NAMALWA (cell line): ENCODE results near the gene C16orf78.

Source experiments
- DNase-seq: peaks from one replicate; pipeline ENCODE4 v3.0.0-alpha.2; 2015; ENCODE audit warnings: low spot score

Gene C16orf78

GRCh38 chr16:49431591-49432290 lies 58.1 kb downstream of the C16orf78 start:
- DNase-seq, result no peak

- DNase-seq, result no peak
Observed at GRCh38 chr16:49434733-49435132, 61.1 kb downstream of the C16orf78 start.

DNA sequence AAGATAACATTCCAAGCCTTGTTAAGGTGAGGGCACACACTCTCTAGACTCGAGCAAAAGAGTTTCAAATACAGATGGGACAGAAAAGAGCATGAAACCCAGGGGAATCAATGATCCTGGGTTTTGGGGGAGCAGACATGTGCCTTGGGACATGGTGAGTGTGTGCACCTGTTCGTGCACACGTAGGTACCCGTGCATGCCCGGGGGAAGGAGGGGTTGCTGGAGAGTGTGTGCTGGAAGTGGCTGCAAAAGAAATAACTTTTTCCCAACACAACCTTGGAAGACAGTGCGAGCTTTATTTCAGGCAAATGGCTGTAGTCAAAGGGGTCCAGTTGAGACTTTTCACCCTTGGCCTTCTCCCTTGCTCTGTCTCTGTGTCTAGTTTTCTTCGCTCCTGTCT lies 62.6 kb downstream of the C16orf78 start:
- DNase-seq, result no peak

DNA sequence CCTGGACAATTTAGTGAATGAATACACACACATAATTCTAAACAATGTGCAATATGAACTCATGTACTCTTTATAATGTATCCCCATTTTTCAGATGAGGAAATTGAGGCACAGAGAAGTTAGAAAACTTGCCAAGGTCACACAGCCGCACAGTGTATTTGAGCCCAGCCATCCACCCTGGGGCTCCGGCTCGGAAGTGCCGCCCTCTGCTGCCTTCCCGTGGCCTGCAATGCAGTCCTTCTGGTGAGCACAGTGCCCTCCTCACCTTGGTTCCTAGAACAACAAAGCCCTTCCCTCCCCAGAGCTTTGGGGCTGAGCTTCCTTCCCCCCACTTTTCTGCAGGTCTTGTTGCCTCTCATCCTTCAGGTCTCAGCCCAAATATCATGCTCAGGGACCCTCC lies 63.7 kb downstream of the C16orf78 start:
- no peak for DNase-seq

DNA sequence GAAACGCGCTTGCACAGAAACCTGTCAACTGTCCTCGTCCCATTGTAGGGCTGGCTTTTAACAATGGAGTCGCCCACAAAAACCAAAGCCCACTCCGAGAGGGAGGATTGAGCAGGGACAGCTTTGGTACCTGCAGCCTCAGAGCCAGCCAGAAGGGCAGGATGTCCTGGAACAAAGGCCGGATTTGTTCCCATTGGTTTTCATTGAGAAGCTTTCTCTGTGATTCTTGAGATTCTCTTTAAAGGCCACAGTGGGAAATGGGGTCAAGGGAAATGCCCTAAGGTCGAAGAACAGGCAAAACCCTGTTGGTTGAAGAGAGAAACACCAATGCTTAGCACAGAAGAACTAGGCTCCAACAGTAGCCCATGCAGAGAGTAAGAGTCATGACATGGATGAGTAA lies 65.4 kb downstream of the C16orf78 start:
- DNase-seq, result no peak

DNA sequence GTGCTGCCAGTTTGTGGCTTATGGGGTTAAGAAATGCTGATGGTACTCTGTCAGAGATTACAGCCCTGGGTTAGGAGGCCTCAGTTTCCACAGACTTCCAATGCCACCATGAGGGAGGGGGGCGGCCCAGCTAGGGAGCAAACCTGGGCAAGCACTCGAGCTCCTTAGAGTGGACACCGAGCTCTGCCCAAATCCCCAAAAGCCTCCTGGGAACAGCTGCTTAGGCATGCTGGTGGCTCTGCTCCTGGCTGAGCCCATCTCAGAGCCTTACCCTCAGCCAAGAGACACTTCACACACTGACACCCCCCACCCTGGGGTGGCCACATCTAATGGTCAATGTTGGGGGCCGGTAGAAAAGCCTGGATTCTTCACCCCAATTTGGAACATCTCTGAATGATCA lies 66.1 kb downstream of the C16orf78 start:
- DNase-seq, result no peak

GRCh38 chr16:49440156-49441065 lies 66.8 kb downstream of the C16orf78 start:
- DNase-seq, result no peak

GRCh38 chr16:49441366-49441780 lies 67.8 kb downstream of the C16orf78 start:
- peak; percentile 79 for DNase-seq

DNA sequence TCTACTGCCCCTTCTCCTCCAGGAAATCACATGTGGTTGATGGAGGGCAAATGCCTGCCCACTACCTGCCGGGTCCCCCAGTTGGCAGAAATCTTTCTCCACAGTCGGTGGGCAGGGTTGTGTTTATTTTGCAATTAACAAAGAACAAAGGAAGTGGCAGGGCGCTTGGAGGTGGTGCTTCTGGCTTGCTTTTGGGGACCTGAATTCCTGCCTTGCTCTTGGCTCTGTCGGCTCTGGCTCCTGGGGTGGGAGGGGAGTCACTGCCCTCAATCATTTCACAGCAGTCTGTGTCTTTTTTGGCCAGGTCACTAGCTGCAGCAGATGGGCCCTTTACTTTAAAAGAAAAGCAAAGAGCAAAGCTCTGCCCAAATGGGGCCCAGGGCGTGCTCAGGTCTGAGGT lies 69.2 kb downstream of the C16orf78 start:
- no peak for DNase-seq

DNA sequence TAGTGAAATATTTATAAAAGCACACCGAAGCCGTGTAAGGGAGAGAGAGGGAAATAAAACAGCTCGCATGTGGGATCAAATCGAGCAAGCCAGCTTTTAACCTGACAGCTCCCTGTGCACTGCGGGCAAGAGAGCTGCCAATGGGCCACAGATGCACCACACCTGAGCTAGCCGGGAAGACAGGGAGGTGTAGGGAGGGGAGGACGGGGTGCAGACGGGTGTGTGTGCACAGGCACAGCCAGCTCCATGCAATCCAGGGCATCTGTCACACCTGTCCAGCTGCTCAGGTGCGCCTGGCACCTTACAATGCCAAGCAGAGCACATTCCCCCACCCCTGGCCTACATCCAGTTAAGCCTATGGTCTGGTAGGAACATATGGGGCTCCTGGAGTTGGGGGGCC lies 70.0 kb downstream of the C16orf78 start:
- DNase-seq, result no peak

DNA sequence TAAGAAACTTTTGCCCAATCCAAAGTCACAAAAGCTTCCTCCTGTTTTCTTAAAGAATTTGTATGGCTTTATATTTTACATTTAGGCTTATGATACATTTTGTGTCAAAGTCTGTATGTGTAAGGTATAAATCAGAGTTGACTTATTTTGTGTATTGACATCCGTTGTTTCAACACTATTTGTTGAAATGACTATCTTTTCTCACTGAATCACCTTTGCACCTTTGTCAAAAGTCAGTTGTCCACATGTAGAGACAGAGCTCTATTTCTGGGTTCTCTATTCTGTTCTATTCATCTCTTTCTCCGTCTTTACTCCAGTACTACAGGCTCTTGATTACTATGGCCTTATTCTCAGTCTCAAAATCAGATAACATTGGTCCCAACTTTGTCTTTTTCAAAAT lies 73.2 kb downstream of the C16orf78 start:
- no peak for DNase-seq
